Thyroid gland (tissue), 4 donors: ENCODE measurements around the gene SULF2. TPM values are rescaled to one million over a fixed set of nuclear protein-coding genes. Genes with fewer than 3 reads are reported as not detected.
A peak's percentile ranks its signal among the peaks of the same experiment; 100 is the strongest.

ENCODE experiments used
- DNase-seq, 2 donors: peaks; one replicate each; pipeline ENCODE4 v3.0.0-alpha.2; 2019
- H3K27ac ChIP-seq, 3 donors: fragments of 200-600 bp; sonication (generic); 1 replicate in 2 of 3; 2 replicates in 1 of 3; pipeline ENCODE4 v1.5.1; 2016 to 2019; ENCODE audit warnings: mild to moderate bottlenecking in 1 of 3, moderate library complexity in 1 of 3
- H3K27me3 ChIP-seq: fragments of 200-600 bp; sonication (generic); one replicate; pipeline ENCODE4 v1.5.1; 2019
- H3K36me3 ChIP-seq, 2 donors: fragments of 200-600 bp; sonication (generic); one replicate each; pipeline ENCODE4 v1.5.1; 2016 to 2019
- H3K4me1 ChIP-seq, 2 donors: fragments of 200-600 bp; sonication (generic); one replicate each; pipeline ENCODE4 v1.5.1; 2017 to 2019
- H3K4me3 ChIP-seq, 3 donors: fragments of 200-600 bp; sonication (generic); replicated peaks in 1 of 3; 1 replicate in 2 of 3; 2 replicates in 1 of 3; pipeline ENCODE4 v1.5.1; 2016; ENCODE audit warnings: mild to moderate bottlenecking in 1 of 3
- H3K9me3 ChIP-seq: fragments of 200-600 bp; sonication (generic); one replicate; pipeline ENCODE4 v1.5.1; 2017
- CTCF ChIP-seq, 6 experiments: fragments of 200-600 bp in 3 of 6; fragments of 450-650 bp in 3 of 6; sonication (generic) in 3 of 6; IDR thresholded peaks; one replicate each; pipeline ENCODE4 v1.5.1; 2016 to 2019; ENCODE audit warnings: antibody characterized with exemption in 6 of 6, mild to moderate bottlenecking in 2 of 6, inconsistent platforms in 1 of 6, moderate library complexity in 1 of 6
- POLR2A ChIP-seq, 2 donors: fragments of 450-650 bp; IDR thresholded peaks; one replicate each; pipeline ENCODE4 v1.6.1; 2017; ENCODE audit warnings: antibody characterized with exemption in 2 of 2, mild to moderate bottlenecking in 2 of 2, moderate library complexity in 1 of 2
- WGBS, 2 donors: methylation state at CpG; one replicate each; pipeline ENCODE4 v1.1.5; 2017; 5-methylcytosine and 5-hydroxymethylcytosine counted together
- intact Hi-C: fragments of 100-400 bp; cut with DNase I; formaldehyde crosslinking; loops from one replicate; pipeline ENCODE4 v1.15.1; 2023
- total RNA-seq, 4 donors: library from RNA; depleted of rRNA; stranded (reverse); fragments of >200 nt; gene quantifications; one replicate each; pipeline ENCODE4 v1.2.3, GENCODE V29; 2016

Gene SULF2
- total RNA-seq, 4 donors from 2014 or later: 39.4 to 90.6 (median 55.4) TPM

GRCh38 chr20:47620808-47621805 is 164.2 kb downstream of the SULF2 start:
- TF ChIP-seq CTCF (IDR thresholded peaks at IDR 0.05) (peak; percentile 51 to 94 (median 78)), POLR2A (IDR thresholded peaks at IDR 0.05) (no peak)
- no peaks in the 10 kb centered on the region for H3K9me3 ChIP-seq
- 49 to 54% methylated on average over 8 of the region's 8 CpGs for WGBS, 2 donors
- no peaks in the 10 kb centered on the region for H3K4me1 ChIP-seq
- intact Hi-C loops: loop anchor here (5.0 to 10.0 kb wide), 2 partner anchors 236 to 424 kb away; no protein-coding TSS in a partner anchor
- no peaks in the 10 kb centered on the region for H3K27me3 ChIP-seq
- no peak overlapping the region for H3K4me3 ChIP-seq
- H3K27ac ChIP-seq: no peak overlapping the region
- DNase-seq: no peak
- no peaks in the 10 kb centered on the region for H3K36me3 ChIP-seq

- DNase-seq: no peak
- WGBS, 2 donors: 89 to 90% methylated on average over 6 of the region's 6 CpGs
- no peaks in the 10 kb centered on the region for H3K9me3 ChIP-seq
- intact Hi-C loops: no loop called here
- H3K27ac ChIP-seq: no peak overlapping the region
- no peak for TF ChIP-seq CTCF (IDR thresholded peaks at IDR 0.05)
- no peak for TF ChIP-seq POLR2A (IDR thresholded peaks at IDR 0.05)
- H3K27me3 ChIP-seq: no peaks in the 10 kb centered on the region
- H3K36me3 ChIP-seq: no peaks in the 10 kb centered on the region
- no peaks in the 10 kb centered on the region for H3K4me1 ChIP-seq
- H3K4me3 ChIP-seq: no peak overlapping the region
Observed at GRCh38 chr20:47618479-47618878, 166.8 kb downstream of the SULF2 start.

- no peak for DNase-seq
- H3K27me3 ChIP-seq: no peaks in the 10 kb centered on the region
- no peaks in the 10 kb centered on the region for H3K9me3 ChIP-seq
- H3K27ac ChIP-seq: no peak overlapping the region
- TF ChIP-seq POLR2A (IDR thresholded peaks at IDR 0.05): no peak
- TF ChIP-seq CTCF (IDR thresholded peaks at IDR 0.05): no peak
- H3K4me3 ChIP-seq: no peak overlapping the region
- no peaks in the 10 kb centered on the region for H3K4me1 ChIP-seq
- WGBS, 2 donors: 95 to 96% methylated on average over 2 of the region's 2 CpGs
- no peaks in the 10 kb centered on the region for H3K36me3 ChIP-seq
- intact Hi-C loops: no loop called here
Observed at GRCh38 chr20:47614703-47615309, 170.5 kb downstream of the SULF2 start.

GRCh38 chr20:47612670-47613069 is 172.6 kb downstream of the SULF2 start:
- no peak for TF ChIP-seq CTCF (IDR thresholded peaks at IDR 0.05)
- Histone ChIP-seq H3K27ac (no peak overlapping the region), H3K27me3 (no peaks in the 10 kb centered on the region), H3K4me1 (no peaks in the 10 kb centered on the region), H3K4me3 (no peak overlapping the region), H3K9me3 (no peaks in the 10 kb centered on the region), H3K36me3 (no peaks in the 10 kb centered on the region)
- no peak for DNase-seq
- intact Hi-C loops: no loop called here
- WGBS, 2 donors: 93 to 96% methylated on average over 2 of the region's 2 CpGs

- DNase-seq: no peak
- Histone ChIP-seq H3K27me3 (no peaks in the 10 kb centered on the region), H3K27ac (no peak overlapping the region), H3K36me3 (no peaks in the 10 kb centered on the region), H3K4me3 (no peak overlapping the region), H3K4me1 (no peaks in the 10 kb centered on the region), H3K9me3 (no peaks in the 10 kb centered on the region)
- TF ChIP-seq CTCF (IDR thresholded peaks at IDR 0.05) (no peak), POLR2A (IDR thresholded peaks at IDR 0.05) (no peak)
- WGBS, 2 donors: 97% methylated on average over 9 of the region's 9 CpGs
- intact Hi-C loops: no loop called here
Observed at GRCh38 chr20:47611785-47612184, 173.5 kb downstream of the SULF2 start.
